PC-3 (cell line): ENCODE measurements around the gene UBL4A. TPM values are rescaled to one million over a fixed set of nuclear protein-coding genes. Genes with fewer than 3 reads are reported as not detected.

Experiments used
- ATAC-seq: fragments of 200-7000 bp; cut with Tn5 transposase; 2 replicates; pipeline ENCODE4 v1.9.1; 2020; ENCODE audit warnings: mild to moderate bottlenecking, moderate library complexity
- BruUV-seq: library from RNA; stranded (reverse); fragments of 400-500 nt; replicated peaks from 2 replicates; lab custom pipeline; 2021; lab: Mats Ljungman, UMichigan
- CTCF ChIA-PET: fragments of 300-600 bp; sonication (Branson Sonifier 250); formaldehyde crosslinking; loops from one replicate; lab custom pipeline; 2022; ENCODE audit warnings: antibody characterized with exemption; lab: Charles Lee
- POLR2A ChIA-PET: fragments of 300-600 bp; sonication (Branson Sonifier 250); formaldehyde crosslinking; loops from one replicate; lab custom pipeline; 2022; ENCODE audit warnings: antibody characterized with exemption; ENCODE audit not compliant: unreplicated experiment; lab: Charles Lee
- DNase-seq: peaks from one replicate; pipeline ENCODE4 v3.0.0-alpha.2; 2015
- H2AFZ ChIP-seq: fragments of 300-600 bp; sonication (generic); 2 replicates; pipeline ENCODE4 v1.6.0; 2016; ENCODE audit warnings: antibody characterized with exemption, low read length
- H3F3A ChIP-seq: fragments of 300-600 bp; sonication (generic); one replicate; pipeline ENCODE4 v1.6.0; 2017; ENCODE audit warnings: antibody characterized with exemption, low read length, control low read depth, mild to moderate bottlenecking; ENCODE audit not compliant: unreplicated experiment
- H3K27ac ChIP-seq: fragments of 300-600 bp; sonication (generic); 2 replicates; pipeline ENCODE4 v1.5.1; 2016; ENCODE audit warnings: mild to moderate bottlenecking, low read length
- H3K27me3 ChIP-seq: fragments of 300-600 bp; sonication (generic); 2 replicates; pipeline ENCODE4 v1.6.1; 2016; ENCODE audit warnings: low read length, mixed read lengths
- H3K36me3 ChIP-seq: fragments of 300-600 bp; sonication (generic); 2 replicates; pipeline ENCODE4 v1.6.1; 2016; ENCODE audit warnings: low read depth, mixed run types, low read length, mixed read lengths
- H3K4me1 ChIP-seq: fragments of 300-600 bp; sonication (generic); 2 replicates; pipeline ENCODE4 v1.5.1; 2016; ENCODE audit warnings: low read length; ENCODE audit not compliant: insufficient read depth
- H3K4me2 ChIP-seq: fragments of 300-600 bp; sonication (generic); 2 replicates; pipeline ENCODE4 v1.6.0; 2016; ENCODE audit warnings: low read length
- H3K4me3 ChIP-seq: fragments of 300-600 bp; sonication (generic); 2 replicates; pipeline ENCODE4 v1.5.1; 2016; ENCODE audit warnings: mild to moderate bottlenecking, low read length, mixed read lengths
- H3K79me2 ChIP-seq: fragments of 300-600 bp; sonication (generic); 2 replicates; pipeline ENCODE4 v1.6.1; 2017; ENCODE audit warnings: low read length, mixed read lengths
- H3K9ac ChIP-seq: fragments of 300-600 bp; sonication (generic); 2 replicates; pipeline ENCODE4 v1.6.0; 2016; ENCODE audit warnings: mild to moderate bottlenecking, low read length
- H3K9me2 ChIP-seq: fragments of 300-600 bp; sonication (generic); replicated peaks from 2 replicates; pipeline ENCODE4 v1.6.1; 2016; ENCODE audit warnings: mixed run types, low read length, mixed read lengths
- H3K9me3 ChIP-seq: fragments of 300-600 bp; sonication (generic); 2 replicates; pipeline ENCODE4 v1.6.1; 2016; ENCODE audit warnings: low read length, mixed read lengths
- H4K20me1 ChIP-seq: fragments of 300-600 bp; sonication (generic); 2 replicates; pipeline ENCODE4 v1.6.1; 2016; ENCODE audit warnings: low read length, mixed read lengths
- EZH2 ChIP-seq: fragments of 300-600 bp; sonication (generic); IDR thresholded peaks from one replicate; pipeline ENCODE4 v1.6.1; 2017; ENCODE audit warnings: antibody characterized with exemption, mild to moderate bottlenecking, low read length; ENCODE audit not compliant: unreplicated experiment
- EZH2phosphoT487 ChIP-seq: fragments of 300-600 bp; sonication (generic); IDR thresholded peaks from 2 replicates; pipeline ENCODE4 v1.6.1; 2018; ENCODE audit warnings: mild to moderate bottlenecking, antibody characterized with exemption, low read length, borderline replicate concordance
- intact Hi-C: fragments of 100-400 bp; cut with micrococcal nuclease; formaldehyde crosslinking; loops from 2 replicates; pipeline ENCODE4 v1.9.0; 2023
- total RNA-seq: library from RNA; depleted of rRNA; stranded (reverse); fragments of >200 nt; gene quantifications from 2 replicates; pipeline ENCODE4 v1.2.3, GENCODE V29; 2014
- TF ChIP-seq, protein P1 (sequence below): fragments of 300-600 bp; sonication (generic); conservative IDR thresholded peaks from 2 replicates; pipeline ENCODE4 v1.5.1; 2017; ENCODE audit warnings: antibody characterized with exemption, low read depth, mild to moderate bottlenecking, low read length

Gene UBL4A
- total RNA-seq, 1 experiment from 2014 or later = 92.3 TPM

GRCh38 chrX:154508384-154508745 lies 21.9 kb upstream of the UBL4A start:
- ATAC-seq (no peak), DNase-seq (no peak)
- peaks cover 18% of the 10 kb centered on the region for H3K4me1 ChIP-seq
- H3K9ac ChIP-seq = no peak overlapping the region
- H3K9me3 ChIP-seq = no peaks in the 10 kb centered on the region
- H3K36me3 ChIP-seq = 0 out of 2 replicates have a peak, but pooled peaks cover 3% of the 10 kb centered on the region
- ChIA-PET POLR2A (no interaction called here), CTCF (no interaction called here)
- no TSS peak for BruUV-seq
- no peaks in the 10 kb centered on the region for H4K20me1 ChIP-seq
- TF ChIP-seq, protein P1, sequence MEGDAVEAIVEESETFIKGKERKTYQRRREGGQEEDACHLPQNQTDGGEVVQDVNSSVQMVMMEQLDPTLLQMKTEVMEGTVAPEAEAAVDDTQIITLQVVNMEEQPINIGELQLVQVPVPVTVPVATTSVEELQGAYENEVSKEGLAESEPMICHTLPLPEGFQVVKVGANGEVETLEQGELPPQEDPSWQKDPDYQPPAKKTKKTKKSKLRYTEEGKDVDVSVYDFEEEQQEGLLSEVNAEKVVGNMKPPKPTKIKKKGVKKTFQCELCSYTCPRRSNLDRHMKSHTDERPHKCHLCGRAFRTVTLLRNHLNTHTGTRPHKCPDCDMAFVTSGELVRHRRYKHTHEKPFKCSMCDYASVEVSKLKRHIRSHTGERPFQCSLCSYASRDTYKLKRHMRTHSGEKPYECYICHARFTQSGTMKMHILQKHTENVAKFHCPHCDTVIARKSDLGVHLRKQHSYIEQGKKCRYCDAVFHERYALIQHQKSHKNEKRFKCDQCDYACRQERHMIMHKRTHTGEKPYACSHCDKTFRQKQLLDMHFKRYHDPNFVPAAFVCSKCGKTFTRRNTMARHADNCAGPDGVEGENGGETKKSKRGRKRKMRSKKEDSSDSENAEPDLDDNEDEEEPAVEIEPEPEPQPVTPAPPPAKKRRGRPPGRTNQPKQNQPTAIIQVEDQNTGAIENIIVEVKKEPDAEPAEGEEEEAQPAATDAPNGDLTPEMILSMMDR = no peak
- no peak for TF ChIP-seq EZH2phosphoT487
- no peak for TF ChIP-seq EZH2
- no peaks in the 10 kb centered on the region for H3K79me2 ChIP-seq
- intact Hi-C loops = no loop called here
- no peaks in the 10 kb centered on the region for H3F3A ChIP-seq
- no peak overlapping the region for H3K4me2 ChIP-seq
- H3K9me2 ChIP-seq = no peaks in the 10 kb centered on the region
- no peak overlapping the region for H2AFZ ChIP-seq
- no peaks in the 10 kb centered on the region for H3K27me3 ChIP-seq
- no peak overlapping the region for H3K27ac ChIP-seq
- no peak overlapping the region for H3K4me3 ChIP-seq

- Histone ChIP-seq H3K79me2 (no peaks in the 10 kb centered on the region), H2AFZ (no peak overlapping the region), H3K9me3 (no peaks in the 10 kb centered on the region), H3K4me2 (no peak overlapping the region), H3K27me3 (no peaks in the 10 kb centered on the region), H3K4me3 (no peak overlapping the region), H3K4me1 (peaks cover 18% of the 10 kb centered on the region), H3F3A (no peaks in the 10 kb centered on the region), H3K27ac (no peak overlapping the region), H3K36me3 (0 out of 2 replicates have a peak, but pooled peaks cover 3% of the 10 kb centered on the region), H3K9ac (no peak overlapping the region), H4K20me1 (no peaks in the 10 kb centered on the region), H3K9me2 (no peaks in the 10 kb centered on the region)
- POLR2A ChIA-PET = no interaction called here
- intact Hi-C loops = no loop called here
- BruUV-seq = no TSS peak
- CTCF ChIA-PET = no interaction called here
- ATAC-seq (no peak), DNase-seq (no peak)
- TF ChIP-seq EZH2 (no peak), EZH2phosphoT487 (no peak)
- TF ChIP-seq, protein P1 = no peak
These were observed 21.4 kb upstream of the UBL4A start for GRCh38 chrX:154507673-154508383.
